ENCODE data around the gene WSCD2. TPM values are rescaled to one million over a fixed set of nuclear protein-coding genes. Genes with fewer than 3 reads are reported as not detected.

WSCD2 gene
- polyA plus RNA-seq, 1 of the 3 experiments (the other 2 are of a cell fraction) = 0.03 TPM

- Histone ChIP-seq H3K27me3 (ENCODE audit: insufficient read depth) (no peaks in the 10 kb centered on the region), H3K36me3 (replicated peaks in 1 of 2; ENCODE audit: control insufficient read depth in 1 of 2, insufficient read depth in 2 of 2, low read length in 1 of 2) (no peaks in the 10 kb centered on the region), H3K4me1 (ENCODE audit: control insufficient read depth in 1 of 2, insufficient read depth in 2 of 2, low read depth in 1 of 2, low read length in 1 of 2) (peaks cover 0 to 34% of the 10 kb centered on the region in 2 experiments; a peak in 1 of 4 replicates), H4K20me1 (ENCODE audit: insufficient read depth) (no peaks in the 10 kb centered on the region), H3F3A (replicated peaks; ENCODE audit: insufficient read depth) (no peaks in the 10 kb centered on the region), H2AFZ (ENCODE audit: low read depth) (no peak overlapping the region), H3K9me2 (no peaks in the 10 kb centered on the region), H3K27ac (ENCODE audit: low read depth in 2 of 2, low read length in 1 of 2) (no peak overlapping the region), H3K79me2 (ENCODE audit: insufficient read depth) (no peaks in the 10 kb centered on the region), H3K4me2 (no peak overlapping the region), H3K9me3 (no peaks in the 10 kb centered on the region), H3K4me3 (ENCODE audit: low read depth in 2 of 2, low read length in 1 of 2) (no peak overlapping the region), H3K9ac (no peak overlapping the region)
- DNase-seq = no peak
- CTCF ChIA-PET = interaction anchor here (0.8 to 1.0 kb wide), 3 partner anchors 9 to 324 kb away, joined by 3 to 5 read pairs (median 5); no protein-coding TSS in a partner anchor
- TF ChIP-seq FOXM1 (IDR thresholded peaks at IDR 0.05; ENCODE audit: low read depth) = no peak
- no peak for TF ChIP-seq ELF1 (IDR thresholded peaks at IDR 0.05)
- TF ChIP-seq MAX (IDR thresholded peaks at IDR 0.05; ENCODE audit: low read depth) = no peak
- no peak for TF ChIP-seq TAF1 (IDR thresholded peaks at IDR 0.05; ENCODE audit: borderline replicate concordance, low read depth, low read length)
- no peak for TF ChIP-seq YY1 (IDR thresholded peaks at IDR 0.05; ENCODE audit: low read depth)
- TF ChIP-seq TCF12 (IDR thresholded peaks at IDR 0.05) = no peak
- POLR2A ChIA-PET = no interaction called here
- 27% methylated on average over 7 of the region's 7 CpGs for WGBS (ENCODE audit: low lambda C conversion rate)
Observed at GRCh38 chr12:108133482-108133881, 4.4 kb downstream of the WSCD2 start.

DNA sequence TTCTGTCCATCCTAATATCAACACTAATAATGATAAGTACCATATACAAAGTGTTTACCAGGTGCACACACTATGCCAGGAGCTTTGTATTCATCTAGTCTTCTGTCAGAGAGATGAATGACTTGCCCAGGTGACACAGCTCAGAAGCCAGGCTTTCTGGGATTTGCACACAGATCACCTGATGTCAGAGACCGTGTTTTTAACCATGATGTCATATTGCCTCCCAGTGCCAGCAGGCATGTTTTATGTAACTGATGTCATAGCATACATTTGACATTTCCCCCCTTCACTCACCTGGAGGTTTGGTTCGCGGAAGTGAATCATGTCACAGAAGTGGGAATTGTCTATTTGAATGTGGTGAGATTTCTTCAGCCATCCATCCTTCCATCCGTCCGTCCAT lies 5.7 kb downstream of the WSCD2 start:
- Histone ChIP-seq H3K27me3 (ENCODE audit: insufficient read depth) (no peaks in the 10 kb centered on the region), H3K9me3 (no peaks in the 10 kb centered on the region), H3K27ac (ENCODE audit: low read depth in 2 of 2, low read length in 1 of 2) (no peak overlapping the region), H3F3A (replicated peaks; ENCODE audit: insufficient read depth) (no peaks in the 10 kb centered on the region), H4K20me1 (ENCODE audit: insufficient read depth) (no peaks in the 10 kb centered on the region), H3K36me3 (replicated peaks in 1 of 2; ENCODE audit: control insufficient read depth in 1 of 2, insufficient read depth in 2 of 2, low read length in 1 of 2) (no peaks in the 10 kb centered on the region), H3K4me2 (no peak overlapping the region), H3K79me2 (ENCODE audit: insufficient read depth) (no peaks in the 10 kb centered on the region), H3K4me3 (ENCODE audit: low read depth in 2 of 2, low read length in 1 of 2) (no peak overlapping the region), H3K9me2 (no peaks in the 10 kb centered on the region), H3K4me1 (ENCODE audit: control insufficient read depth in 1 of 2, insufficient read depth in 2 of 2, low read depth in 1 of 2, low read length in 1 of 2) (peaks cover 0 to 29% of the 10 kb centered on the region in 2 experiments; a peak in 1 of 4 replicates), H2AFZ (ENCODE audit: low read depth) (no peak overlapping the region), H3K9ac (no peak overlapping the region)
- CTCF ChIA-PET = interaction anchor here (0.9 to 2.1 kb wide), 3 partner anchors 10 to 61 kb away, joined by 3 to 8 read pairs (median 5); no protein-coding TSS in a partner anchor
- 59% methylated on average over 5 of the region's 5 CpGs for WGBS (ENCODE audit: low lambda C conversion rate)
- POLR2A ChIA-PET = no interaction called here
- TF ChIP-seq SIN3A (IDR thresholded peaks at IDR 0.05; ENCODE audit: borderline replicate concordance, low read depth, low read length) (no peak), EZH2phosphoT487 (IDR thresholded peaks at IDR 0.05; ENCODE audit: borderline replicate concordance, low read depth) (no peak), MAX (IDR thresholded peaks at IDR 0.05; ENCODE audit: low read depth) (no peak), ELF1 (IDR thresholded peaks at IDR 0.05) (no peak)
- no peak for DNase-seq

DNA sequence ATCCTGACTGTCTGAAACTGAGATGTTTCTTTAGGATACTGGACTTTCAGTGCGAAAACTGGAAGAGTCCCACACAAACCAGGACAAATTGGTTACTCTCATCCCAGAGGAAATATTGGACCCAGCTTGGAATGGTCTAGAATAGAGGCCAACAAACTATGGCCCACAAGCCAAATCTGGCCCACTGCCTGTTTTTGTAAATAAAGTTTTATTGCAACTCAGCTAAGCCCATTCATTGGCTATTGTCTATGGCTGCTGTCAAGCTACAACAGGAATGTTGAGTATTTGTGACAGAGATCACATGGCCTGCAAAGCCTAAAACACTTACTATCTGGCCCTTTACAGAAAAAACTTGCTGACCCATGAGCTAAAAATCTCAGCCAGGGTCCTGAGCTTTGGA lies 6.5 kb downstream of the WSCD2 start:
- TF ChIP-seq NRF1 (IDR thresholded peaks at IDR 0.05; ENCODE audit: low read depth, low read length) = no peak
- no peak for TF ChIP-seq ZBTB33 (IDR thresholded peaks at IDR 0.05; ENCODE audit: borderline replicate concordance, low read depth)
- TF ChIP-seq MXI1 (IDR thresholded peaks at IDR 0.05; ENCODE audit: low read depth, low read length) = no peak
- TF ChIP-seq USF2 (IDR thresholded peaks at IDR 0.05; ENCODE audit: borderline replicate concordance, low read depth, low read length) = no peak
- H3K9me2 ChIP-seq = no peaks in the 10 kb centered on the region
- H3K4me2 ChIP-seq = no peak overlapping the region
- no peaks in the 10 kb centered on the region for H3K36me3 ChIP-seq (replicated peaks in 1 of 2; ENCODE audit: control insufficient read depth in 1 of 2, insufficient read depth in 2 of 2, low read length in 1 of 2)
- ChIA-PET CTCF (interaction anchor here (1.7 to 2.4 kb wide), 4 partner anchors 9 to 376 kb away, joined by 5 to 8 read pairs (median 6); no protein-coding TSS in a partner anchor), POLR2A (no interaction called here)
- no peak overlapping the region for H3K27ac ChIP-seq (ENCODE audit: low read depth in 2 of 2, low read length in 1 of 2)
- no peak overlapping the region for H3K4me3 ChIP-seq (ENCODE audit: low read depth in 2 of 2, low read length in 1 of 2)
- no peak for DNase-seq
- no peaks in the 10 kb centered on the region for H3K9me3 ChIP-seq
- no peaks in the 10 kb centered on the region for H3K27me3 ChIP-seq (ENCODE audit: insufficient read depth)
- WGBS (ENCODE audit: low lambda C conversion rate) = 25% methylated on average over 1 of the region's 1 CpG
- no peak overlapping the region for H3K9ac ChIP-seq
- H3K4me1 ChIP-seq (ENCODE audit: control insufficient read depth in 1 of 2, insufficient read depth in 2 of 2, low read depth in 1 of 2, low read length in 1 of 2) = peaks cover 0 to 24% of the 10 kb centered on the region in 2 experiments; a peak in 1 of 4 replicates
- H4K20me1 ChIP-seq (ENCODE audit: insufficient read depth) = no peaks in the 10 kb centered on the region
- H3F3A ChIP-seq (replicated peaks; ENCODE audit: insufficient read depth) = no peaks in the 10 kb centered on the region
- H2AFZ ChIP-seq (ENCODE audit: low read depth) = no peak overlapping the region
- H3K79me2 ChIP-seq (ENCODE audit: insufficient read depth) = no peaks in the 10 kb centered on the region

Data from SK-N-SH (cell line).